A549 (cell line): ENCODE measurements around the gene SCART1. TPM values are rescaled to one million over a fixed set of nuclear protein-coding genes. Genes with fewer than 3 reads are reported as not detected.

Experiments used
- ATAC-seq, 2 experiments: fragments of 200-7000 bp in 1 of 2; fragments of >200 bp in 1 of 2; cut with Nextera tagmentation in 1 of 2; cut with Tn5 transposase in 1 of 2; 3 replicates each; pipeline versions ENCODE4 v1.8.0 to v1.9.1; 2018 to 2020; ENCODE audit warnings: mild to moderate bottlenecking in 1 of 2, moderate library complexity in 1 of 2
- CTCF ChIA-PET: fragments of 300-600 bp; sonication (Branson Sonifier 250); formaldehyde crosslinking; extraction: SDS; loops from one replicate; lab custom pipeline; 2021; ENCODE audit warnings: antibody characterized with exemption, inconsistent platforms; lab: Yijun Ruan, JAX
- POLR2A ChIA-PET: fragments of 350-600 bp; formaldehyde crosslinking; extraction: SDS; loops from one replicate; lab custom pipeline; 2021; ENCODE audit warnings: antibody characterized with exemption, inconsistent platforms; lab: Yijun Ruan, JAX
- DNase-seq, 2 experiments: peaks; one replicate each; pipeline versions ENCODE4 v3.0.0 to v3.0.0-alpha.2; 2011 to 2016; ENCODE audit warnings: low read depth in 1 of 2, low spot score in 1 of 2
- FAIRE-seq: peaks from 2 replicates; lab custom pipeline; 2011; peaks lifted over from hg19 to GRCh38; lab: Jason Lieb, UNC
- H3K27ac ChIP-seq, 2 experiments: fragments of >200 bp; sonication (Bioruptor Twin); formaldehyde crosslinking; 3 replicates each; pipeline ENCODE4 v1.5.1; 2016 to 2017
- H3K4me1 ChIP-seq: fragments of >200 bp; sonication (Bioruptor Twin); formaldehyde crosslinking; 3 replicates; pipeline ENCODE4 v1.6.1; 2016
- H3K4me2 ChIP-seq: fragments of >200 bp; sonication (Bioruptor Twin); formaldehyde crosslinking; 3 replicates; pipeline ENCODE4 v1.6.1; 2016
- H3K4me3 ChIP-seq: fragments of >200 bp; sonication (Bioruptor Twin); formaldehyde crosslinking; 3 replicates; pipeline ENCODE4 v1.5.1; 2016
- H3K9me3 ChIP-seq: fragments of >200 bp; sonication (Bioruptor Twin); formaldehyde crosslinking; 3 replicates; pipeline ENCODE4 v1.6.1; 2016
- CBX2 ChIP-seq: fragments of 200-600 bp; sonication (generic); IDR thresholded peaks from 2 replicates; pipeline ENCODE4 v1.6.1; 2016; ENCODE audit warnings: low read depth, mild to moderate bottlenecking, borderline replicate concordance
- CBX8 ChIP-seq: fragments of 200-600 bp; sonication (generic); IDR thresholded peaks from 2 replicates; pipeline ENCODE4 v1.6.1; 2016
- CEBPB ChIP-seq, 2 experiments: fragments of >200 bp in 1 of 2; sonication (Bioruptor Twin) in 1 of 2; formaldehyde crosslinking in 1 of 2; IDR thresholded peaks; 2 replicates each; pipeline ENCODE4 v1.6.1; 2012 to 2016
- EHF ChIP-seq: fragments of 250-450 bp; sonication (Bioruptor Pico); IDR thresholded peaks from 2 replicates; pipeline ENCODE4 v1.5.0; 2020; ENCODE audit warnings: mild to moderate bottlenecking
- ESRRA ChIP-seq: fragments of 150-350 bp; IDR thresholded peaks from 2 replicates; pipeline ENCODE4 v1.6.1; 2014; ENCODE audit warnings: mild to moderate bottlenecking, low read length, borderline replicate concordance
- FOSB ChIP-seq: fragments of 250-450 bp; sonication (Bioruptor Pico); IDR thresholded peaks from 2 replicates; pipeline ENCODE4 v1.5.0; 2020; ENCODE audit warnings: mild to moderate bottlenecking, moderate library complexity
- GATA3 ChIP-seq: IDR thresholded peaks from 2 replicates; pipeline ENCODE4 v1.6.1; 2012; ENCODE audit warnings: borderline replicate concordance
- HEYL ChIP-seq: fragments of 250-450 bp; sonication (Bioruptor Pico); IDR thresholded peaks from 2 replicates; pipeline ENCODE4 v1.8.0; 2021; ENCODE audit warnings: mild to moderate bottlenecking, moderate library complexity
- HOXB13 ChIP-seq: fragments of 250-450 bp; sonication (Bioruptor Pico); IDR thresholded peaks from 2 replicates; pipeline ENCODE4 v1.5.0; 2020; ENCODE audit warnings: low read depth, mild to moderate bottlenecking, moderate library complexity
- MYC ChIP-seq: IDR thresholded peaks from 2 replicates; pipeline ENCODE4 v1.6.1; 2012; ENCODE audit warnings: mild to moderate bottlenecking, inconsistent platforms, low read length, improper control_type of control experiment, borderline replicate concordance
- PHF8 ChIP-seq: fragments of 200-600 bp; sonication (generic); IDR thresholded peaks from 2 replicates; pipeline ENCODE4 v1.6.1; 2016; ENCODE audit warnings: low read depth, mild to moderate bottlenecking, antibody characterized with exemption, moderate library complexity, borderline replicate concordance
- POLR2AphosphoS2 ChIP-seq: conservative IDR thresholded peaks from 2 replicates; pipeline ENCODE4 v1.6.1; 2012; ENCODE audit warnings: low read length, improper control_type of control experiment, inconsistent platforms
- RARB ChIP-seq: fragments of 250-450 bp; sonication (Bioruptor Pico); IDR thresholded peaks from 2 replicates; pipeline ENCODE4 v1.8.0; 2021; ENCODE audit warnings: mild to moderate bottlenecking, moderate library complexity
- TFCP2L1 ChIP-seq: fragments of 250-450 bp; sonication (Bioruptor Pico); IDR thresholded peaks from 2 replicates; pipeline ENCODE4 v1.5.0; 2021; ENCODE audit warnings: mild to moderate bottlenecking
- ZC3H11A ChIP-seq: fragments of 450-650 bp; IDR thresholded peaks from 2 replicates; pipeline ENCODE4 v1.6.1; 2014; ENCODE audit warnings: antibody characterized with exemption, mild to moderate bottlenecking
- ZSCAN20 ChIP-seq: fragments of 250-450 bp; sonication (Bioruptor Pico); IDR thresholded peaks from 2 replicates; pipeline ENCODE4 v1.8.0; 2022; ENCODE audit warnings: mild to moderate bottlenecking, moderate library complexity
- WGBS: methylation state at CpG from one replicate; pipeline ENCODE4 v1.1.6; 2017; ENCODE audit errors: missing lambda C conversion rate; 5-methylcytosine and 5-hydroxymethylcytosine counted together
- polyA plus RNA-seq, 4 experiments: library from polyadenylated mRNA; depleted of rRNA in 3 of 4; stranded (reverse); fragments of >200 nt; fragmentation: RNase III in 1 of 4; extraction: RNeasy Plus Mini Kit Qiagen cat#74134 plus additional on column Dnase treatment in 1 of 4; gene quantifications; 2 replicates in 3 of 4; 3 replicates in 1 of 4; pipeline ENCODE4 v1.2.3, GENCODE V29; 2011 to 2017
- TF ChIP-seq, protein P1 (sequence below): fragments of >200 bp; sonication (Bioruptor Twin); formaldehyde crosslinking; IDR thresholded peaks from 3 replicates; pipeline ENCODE4 v1.5.1; 2016

The SCART1 gene
- polyA plus RNA-seq, 2 of the 4 experiments (the other 2 are of a cell fraction): 0.37 to 0.96 TPM

DNA sequence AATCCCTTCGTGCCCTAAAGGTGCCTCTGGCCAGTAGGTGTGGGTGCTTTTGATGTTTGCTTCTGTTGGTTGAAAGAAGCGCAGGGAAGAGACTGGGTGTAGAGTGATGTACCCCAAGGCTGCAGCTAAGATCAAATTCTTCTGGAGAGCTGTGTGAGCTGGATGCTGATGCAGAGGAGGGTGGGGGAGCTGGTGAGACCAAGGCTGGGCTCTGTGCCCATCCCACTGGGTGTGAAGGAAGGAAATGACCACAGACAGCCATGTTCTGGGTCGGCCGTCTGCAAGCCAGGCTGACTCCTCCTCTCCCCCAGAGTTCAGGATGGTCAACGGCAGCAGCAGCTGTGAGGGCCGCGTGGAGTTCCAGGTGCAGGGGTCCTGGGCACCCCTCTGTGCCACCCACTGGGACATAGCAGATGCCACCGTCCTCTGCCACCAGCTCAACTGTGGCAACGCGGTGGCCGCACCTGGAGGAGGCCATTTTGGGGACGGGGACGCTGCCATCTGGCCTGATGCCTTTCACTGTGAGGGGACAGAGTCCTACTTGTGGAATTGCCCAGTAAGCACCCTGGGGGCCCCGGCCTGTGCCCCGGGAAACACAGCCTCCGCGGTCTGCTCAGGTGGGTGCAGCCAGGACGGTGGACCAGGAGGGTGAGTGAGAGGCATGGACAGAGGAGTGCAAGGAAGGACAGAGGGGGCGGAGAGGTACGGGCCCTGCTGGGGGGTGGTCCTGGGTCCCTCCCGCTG, 5.1 kb downstream of the SCART1 start:
- ChIA-PET CTCF (interaction anchor here (2.8 kb wide), 1 partner anchor 21 kb away, joined by 7 read pairs; no protein-coding TSS in a partner anchor), POLR2A (no interaction called here)
- Histone ChIP-seq H3K4me2 (no peak overlapping the region), H3K4me1 (no peaks in the 10 kb centered on the region), H3K9me3 (no peaks in the 10 kb centered on the region; the same call in 2 of the 3 replicates), H3K27ac (no peak overlapping the region), H3K4me3 (no peak overlapping the region)
- DNase-seq (no peak), ATAC-seq (no peak), FAIRE-seq (no peak)
- TF ChIP-seq ZSCAN20 (no peak), POLR2AphosphoS2 (no peak), CBX2 (no peak), CBX8 (no peak), MYC (no peak), EHF (CRISPR knock-in tag) (no peak), PHF8 (no peak), TFCP2L1 (CRISPR knock-in tag) (no peak), HEYL (CRISPR knock-in tag) (no peak), ZC3H11A (no peak), RARB (CRISPR knock-in tag) (no peak)
- 66% methylated on average over 12 of the region's 21 CpGs for WGBS

DNA sequence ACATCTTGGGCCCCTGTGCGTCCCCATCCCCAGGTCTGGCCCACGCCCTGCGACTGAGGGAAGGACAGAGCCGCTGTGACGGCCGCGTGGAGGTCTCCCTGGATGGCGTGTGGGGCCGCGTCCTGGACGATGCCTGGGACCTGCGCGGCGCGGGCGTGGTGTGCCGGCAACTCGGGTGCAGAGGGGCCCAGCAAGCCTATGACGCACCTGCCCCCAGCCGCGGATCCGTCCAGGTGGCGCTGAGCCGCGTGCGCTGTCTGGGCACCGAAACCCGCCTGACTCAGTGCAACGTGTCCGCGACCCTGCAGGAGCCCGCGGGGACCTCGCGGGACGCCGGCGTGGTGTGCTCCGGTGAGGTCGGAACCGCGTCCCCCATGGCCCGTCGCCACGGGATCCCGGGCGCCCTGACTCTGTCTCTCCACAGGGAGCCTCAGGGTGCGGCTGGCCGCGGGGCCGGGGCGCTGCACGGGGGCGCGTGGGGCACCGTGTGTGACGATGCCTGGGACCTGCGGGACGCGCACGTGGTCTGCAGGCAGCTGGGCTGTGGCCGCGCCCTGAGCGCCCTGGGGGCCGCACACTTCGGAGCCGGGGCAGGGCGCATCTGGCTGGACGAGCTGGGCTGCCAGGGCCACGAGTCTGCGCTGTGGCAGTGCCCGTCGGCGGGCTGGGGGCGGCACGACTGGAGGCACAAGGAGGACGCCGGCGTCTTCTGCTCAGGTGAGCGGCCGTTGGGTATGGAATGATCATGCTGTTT, 5.9 kb downstream of the SCART1 start:
- POLR2A ChIA-PET: no interaction called here
- FAIRE-seq: no peak
- ATAC-seq: no peak
- no peaks in the 10 kb centered on the region for H3K4me1 ChIP-seq
- DNase-seq: no peak
- TF ChIP-seq FOSB (CRISPR knock-in tag): no peak
- TF ChIP-seq CBX8: no peak
- TF ChIP-seq CBX2: no peak
- TF ChIP-seq, protein P1, sequence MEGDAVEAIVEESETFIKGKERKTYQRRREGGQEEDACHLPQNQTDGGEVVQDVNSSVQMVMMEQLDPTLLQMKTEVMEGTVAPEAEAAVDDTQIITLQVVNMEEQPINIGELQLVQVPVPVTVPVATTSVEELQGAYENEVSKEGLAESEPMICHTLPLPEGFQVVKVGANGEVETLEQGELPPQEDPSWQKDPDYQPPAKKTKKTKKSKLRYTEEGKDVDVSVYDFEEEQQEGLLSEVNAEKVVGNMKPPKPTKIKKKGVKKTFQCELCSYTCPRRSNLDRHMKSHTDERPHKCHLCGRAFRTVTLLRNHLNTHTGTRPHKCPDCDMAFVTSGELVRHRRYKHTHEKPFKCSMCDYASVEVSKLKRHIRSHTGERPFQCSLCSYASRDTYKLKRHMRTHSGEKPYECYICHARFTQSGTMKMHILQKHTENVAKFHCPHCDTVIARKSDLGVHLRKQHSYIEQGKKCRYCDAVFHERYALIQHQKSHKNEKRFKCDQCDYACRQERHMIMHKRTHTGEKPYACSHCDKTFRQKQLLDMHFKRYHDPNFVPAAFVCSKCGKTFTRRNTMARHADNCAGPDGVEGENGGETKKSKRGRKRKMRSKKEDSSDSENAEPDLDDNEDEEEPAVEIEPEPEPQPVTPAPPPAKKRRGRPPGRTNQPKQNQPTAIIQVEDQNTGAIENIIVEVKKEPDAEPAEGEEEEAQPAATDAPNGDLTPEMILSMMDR: no peak
- TF ChIP-seq HOXB13 (CRISPR knock-in tag): no peak
- no peak for TF ChIP-seq CEBPB (IDR thresholded peaks at IDR 0.05)
- TF ChIP-seq, all 56 proteins: peak for 0
- CTCF ChIA-PET: interaction anchor here (0.9 to 1.4 kb wide), 2 partner anchors 21 to 38 kb away, joined by 3 read pairs; no protein-coding TSS in a partner anchor
- Histone ChIP-seq H3K27ac (no peak overlapping the region), H3K4me3 (no peak overlapping the region), H3K4me2 (no peak overlapping the region), H3K9me3 (no peaks in the 10 kb centered on the region; the same call in 2 of the 3 replicates)
- WGBS: 80% methylated on average over 15 of the region's 81 CpGs

DNA sequence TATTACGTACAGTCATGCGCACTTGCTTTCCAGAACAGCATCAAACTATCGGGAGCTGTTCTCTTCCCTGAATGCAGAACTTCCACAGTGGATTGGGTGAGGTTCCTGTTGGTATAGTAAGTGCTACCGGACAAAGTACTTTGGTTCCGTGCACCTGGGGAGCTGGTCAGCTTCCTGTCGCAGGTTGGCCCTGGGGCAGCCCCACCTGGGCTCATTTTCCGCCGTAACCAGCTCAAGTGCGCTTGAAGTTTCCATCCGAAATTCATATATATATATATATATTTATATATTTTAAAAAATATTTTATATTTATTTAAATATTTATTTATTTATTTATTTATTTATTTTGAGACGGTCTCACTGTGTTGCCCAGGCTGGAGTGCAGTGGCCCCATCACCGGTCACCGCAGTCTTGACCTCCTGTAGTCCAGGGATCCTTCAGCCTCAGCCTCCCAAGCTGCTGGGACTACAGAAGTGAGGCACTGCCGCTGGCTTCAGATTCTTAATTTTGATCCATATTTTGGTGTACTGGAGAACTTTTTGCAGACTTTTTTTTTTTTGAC, 6.5 kb downstream of the SCART1 start:
- Histone ChIP-seq H3K4me2 (no peak overlapping the region), H3K27ac (no peak overlapping the region), H3K9me3 (no peaks in the 10 kb centered on the region; the same call in 2 of the 3 replicates), H3K4me3 (no peak overlapping the region), H3K4me1 (no peaks in the 10 kb centered on the region)
- CTCF ChIA-PET: interaction anchor here (0.9 to 1.4 kb wide), 2 partner anchors 21 to 37 kb away, joined by 3 read pairs; no protein-coding TSS in a partner anchor
- POLR2A ChIA-PET: no interaction called here
- ATAC-seq: no peak
- 78% methylated on average over 14 of the region's 14 CpGs for WGBS
- DNase-seq: no peak
- TF ChIP-seq GATA3 (no peak), ESRRA (no peak), CBX2 (no peak), CEBPB (IDR thresholded peaks at IDR 0.05) (no peak), TFCP2L1 (CRISPR knock-in tag) (no peak)
- no peak for FAIRE-seq
